ENCODE data around the gene ARPP19. TPM values are rescaled to one million over a fixed set of nuclear protein-coding genes. Genes with fewer than 3 reads are reported as not detected.
A peak's percentile ranks its signal among the peaks of the same experiment; 100 is the strongest.

The ARPP19 gene, protein sequence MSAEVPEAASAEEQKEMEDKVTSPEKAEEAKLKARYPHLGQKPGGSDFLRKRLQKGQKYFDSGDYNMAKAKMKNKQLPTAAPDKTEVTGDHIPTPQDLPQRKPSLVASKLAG
- total RNA-seq (ENCODE audit: unreplicated experiment) = 220 TPM
- long read RNA-seq, full-length matches to known transcripts = 26 of 34 reads
- long read RNA-seq, partial matches to known transcripts = 5 of 34 reads
- long read RNA-seq, other reads (novel, unspliced or antisense) = 3 of 34 reads

GRCh38 chr15:52568601-52569585 is at the start of gene ARPP19:
Gene ARPP19, minus strand, starts transcription at chr15:52569030. Its CDS starts 138 bp downstream, at chr15:52568892.
- peak within 1 kb of the TSS; percentile 96 for H3K27ac Mint-ChIP-seq (ENCODE audit: unreplicated experiment)
- peaks cover 7% of the 10 kb centered on the region for H3K27me3 Mint-ChIP-seq (ENCODE audit: unreplicated experiment)
- peak within 1 kb of the TSS; percentile 94 for H3K4me3 Mint-ChIP-seq (ENCODE audit: unreplicated experiment)
- TF ChIP-seq, protein P1, sequence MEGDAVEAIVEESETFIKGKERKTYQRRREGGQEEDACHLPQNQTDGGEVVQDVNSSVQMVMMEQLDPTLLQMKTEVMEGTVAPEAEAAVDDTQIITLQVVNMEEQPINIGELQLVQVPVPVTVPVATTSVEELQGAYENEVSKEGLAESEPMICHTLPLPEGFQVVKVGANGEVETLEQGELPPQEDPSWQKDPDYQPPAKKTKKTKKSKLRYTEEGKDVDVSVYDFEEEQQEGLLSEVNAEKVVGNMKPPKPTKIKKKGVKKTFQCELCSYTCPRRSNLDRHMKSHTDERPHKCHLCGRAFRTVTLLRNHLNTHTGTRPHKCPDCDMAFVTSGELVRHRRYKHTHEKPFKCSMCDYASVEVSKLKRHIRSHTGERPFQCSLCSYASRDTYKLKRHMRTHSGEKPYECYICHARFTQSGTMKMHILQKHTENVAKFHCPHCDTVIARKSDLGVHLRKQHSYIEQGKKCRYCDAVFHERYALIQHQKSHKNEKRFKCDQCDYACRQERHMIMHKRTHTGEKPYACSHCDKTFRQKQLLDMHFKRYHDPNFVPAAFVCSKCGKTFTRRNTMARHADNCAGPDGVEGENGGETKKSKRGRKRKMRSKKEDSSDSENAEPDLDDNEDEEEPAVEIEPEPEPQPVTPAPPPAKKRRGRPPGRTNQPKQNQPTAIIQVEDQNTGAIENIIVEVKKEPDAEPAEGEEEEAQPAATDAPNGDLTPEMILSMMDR (IDR thresholded peaks at IDR 0.05; ENCODE audit: unreplicated experiment) = no peak
- DNase-seq (ENCODE audit: low spot score) = peak; percentile 79
- peaks cover 30% of the 10 kb centered on the region for H3K4me1 Mint-ChIP-seq (ENCODE audit: unreplicated experiment)
- H3K9me3 Mint-ChIP-seq (ENCODE audit: unreplicated experiment) = no peaks in the 10 kb centered on the region
- peaks cover 6% of the 10 kb centered on the region for H3K36me3 Mint-ChIP-seq (ENCODE audit: low read depth, unreplicated experiment)

DNA sequence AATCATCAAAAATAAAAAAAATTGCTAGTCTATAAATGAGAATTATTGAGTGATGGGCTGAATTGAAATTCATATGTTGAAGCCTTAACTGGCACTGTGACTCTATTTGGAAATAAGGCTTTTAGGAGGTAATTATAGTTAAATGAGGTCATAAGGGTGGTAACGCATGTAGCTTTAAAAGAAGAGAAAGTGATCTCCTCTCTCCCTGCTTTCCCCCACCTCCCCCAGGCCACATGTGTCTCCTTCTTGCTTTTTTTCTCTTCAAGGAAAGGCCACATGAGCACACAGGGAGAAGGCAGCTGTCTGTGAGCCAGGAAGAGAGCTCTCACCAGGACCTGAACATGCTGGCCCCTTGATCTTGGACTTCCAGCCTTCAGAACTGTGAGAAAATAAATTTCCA is 48.2 kb upstream of the ARPP19 start:
- TF ChIP-seq, protein P1 (IDR thresholded peaks at IDR 0.05; ENCODE audit: unreplicated experiment) = no peak
- Mint-ChIP-seq H3K9me3 (ENCODE audit: unreplicated experiment) (no peaks in the 10 kb centered on the region), H3K36me3 (ENCODE audit: low read depth, unreplicated experiment) (no peaks in the 10 kb centered on the region), H3K4me3 (ENCODE audit: unreplicated experiment) (no peak overlapping the region), H3K27ac (ENCODE audit: unreplicated experiment) (no peak overlapping the region), H3K4me1 (ENCODE audit: unreplicated experiment) (no peaks in the 10 kb centered on the region), H3K27me3 (ENCODE audit: unreplicated experiment) (no peaks in the 10 kb centered on the region)
- no peak for DNase-seq (ENCODE audit: low spot score)

- Mint-ChIP-seq H3K4me3 (ENCODE audit: unreplicated experiment) (no peak overlapping the region), H3K27me3 (ENCODE audit: unreplicated experiment) (no peaks in the 10 kb centered on the region), H3K36me3 (ENCODE audit: low read depth, unreplicated experiment) (no peaks in the 10 kb centered on the region), H3K9me3 (ENCODE audit: unreplicated experiment) (no peaks in the 10 kb centered on the region), H3K27ac (ENCODE audit: unreplicated experiment) (no peak overlapping the region), H3K4me1 (ENCODE audit: unreplicated experiment) (no peaks in the 10 kb centered on the region)
- TF ChIP-seq, protein P1 (IDR thresholded peaks at IDR 0.05; ENCODE audit: unreplicated experiment) = no peak
- DNase-seq (ENCODE audit: low spot score) = no peak
These were observed 46.5 kb upstream of the ARPP19 start for GRCh38 chr15:52615302-52615701.

- no peak overlapping the region for H3K4me3 Mint-ChIP-seq (ENCODE audit: unreplicated experiment)
- TF ChIP-seq, protein P1 (IDR thresholded peaks at IDR 0.05; ENCODE audit: unreplicated experiment) = no peak
- DNase-seq (ENCODE audit: low spot score) = no peak
- no peaks in the 10 kb centered on the region for H3K9me3 Mint-ChIP-seq (ENCODE audit: unreplicated experiment)
- no peak overlapping the region for H3K27ac Mint-ChIP-seq (ENCODE audit: unreplicated experiment)
- H3K36me3 Mint-ChIP-seq (ENCODE audit: low read depth, unreplicated experiment) = no peaks in the 10 kb centered on the region
- no peaks in the 10 kb centered on the region for H3K4me1 Mint-ChIP-seq (ENCODE audit: unreplicated experiment)
- no peaks in the 10 kb centered on the region for H3K27me3 Mint-ChIP-seq (ENCODE audit: unreplicated experiment)
These were observed 40.8 kb upstream of the ARPP19 start for GRCh38 chr15:52609593-52609992.
